Measurements from ENCODE around the gene CLPSL2. TPM values are rescaled to one million over a fixed set of nuclear protein-coding genes. Genes with fewer than 3 reads are reported as not detected.

Gene CLPSL2
- not detected for total RNA-seq (ENCODE audit: unreplicated experiment)
- long read RNA-seq, result 0 reads

GRCh38 chr6:35776364-35777215, at the start of gene CLPSL2:
Gene CLPSL2, plus strand, starts transcription at chr6:35776598. Its CDS starts 21 bp downstream, at chr6:35776619.
- H3K4me1 Mint-ChIP-seq (ENCODE audit: low read depth, unreplicated experiment), result no peaks in the 10 kb centered on the region
- H3K9me3 Mint-ChIP-seq (ENCODE audit: unreplicated experiment), result no peaks in the 10 kb centered on the region
- TF ChIP-seq, protein P1, sequence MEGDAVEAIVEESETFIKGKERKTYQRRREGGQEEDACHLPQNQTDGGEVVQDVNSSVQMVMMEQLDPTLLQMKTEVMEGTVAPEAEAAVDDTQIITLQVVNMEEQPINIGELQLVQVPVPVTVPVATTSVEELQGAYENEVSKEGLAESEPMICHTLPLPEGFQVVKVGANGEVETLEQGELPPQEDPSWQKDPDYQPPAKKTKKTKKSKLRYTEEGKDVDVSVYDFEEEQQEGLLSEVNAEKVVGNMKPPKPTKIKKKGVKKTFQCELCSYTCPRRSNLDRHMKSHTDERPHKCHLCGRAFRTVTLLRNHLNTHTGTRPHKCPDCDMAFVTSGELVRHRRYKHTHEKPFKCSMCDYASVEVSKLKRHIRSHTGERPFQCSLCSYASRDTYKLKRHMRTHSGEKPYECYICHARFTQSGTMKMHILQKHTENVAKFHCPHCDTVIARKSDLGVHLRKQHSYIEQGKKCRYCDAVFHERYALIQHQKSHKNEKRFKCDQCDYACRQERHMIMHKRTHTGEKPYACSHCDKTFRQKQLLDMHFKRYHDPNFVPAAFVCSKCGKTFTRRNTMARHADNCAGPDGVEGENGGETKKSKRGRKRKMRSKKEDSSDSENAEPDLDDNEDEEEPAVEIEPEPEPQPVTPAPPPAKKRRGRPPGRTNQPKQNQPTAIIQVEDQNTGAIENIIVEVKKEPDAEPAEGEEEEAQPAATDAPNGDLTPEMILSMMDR (IDR thresholded peaks at IDR 0.05; ENCODE audit: partially characterized antibody, unreplicated experiment), result no peak
- peak; percentile 64 for DNase-seq
- H3K36me3 Mint-ChIP-seq (ENCODE audit: unreplicated experiment), result no peaks in the 10 kb centered on the region
- peaks cover 10% of the 10 kb centered on the region for H3K27me3 Mint-ChIP-seq (ENCODE audit: unreplicated experiment)
- no peak within 1 kb of the TSS for H3K27ac Mint-ChIP-seq (ENCODE audit: unreplicated experiment)
- H3K4me3 Mint-ChIP-seq (ENCODE audit: unreplicated experiment), result peak within 1 kb of the TSS; percentile 87

DNA sequence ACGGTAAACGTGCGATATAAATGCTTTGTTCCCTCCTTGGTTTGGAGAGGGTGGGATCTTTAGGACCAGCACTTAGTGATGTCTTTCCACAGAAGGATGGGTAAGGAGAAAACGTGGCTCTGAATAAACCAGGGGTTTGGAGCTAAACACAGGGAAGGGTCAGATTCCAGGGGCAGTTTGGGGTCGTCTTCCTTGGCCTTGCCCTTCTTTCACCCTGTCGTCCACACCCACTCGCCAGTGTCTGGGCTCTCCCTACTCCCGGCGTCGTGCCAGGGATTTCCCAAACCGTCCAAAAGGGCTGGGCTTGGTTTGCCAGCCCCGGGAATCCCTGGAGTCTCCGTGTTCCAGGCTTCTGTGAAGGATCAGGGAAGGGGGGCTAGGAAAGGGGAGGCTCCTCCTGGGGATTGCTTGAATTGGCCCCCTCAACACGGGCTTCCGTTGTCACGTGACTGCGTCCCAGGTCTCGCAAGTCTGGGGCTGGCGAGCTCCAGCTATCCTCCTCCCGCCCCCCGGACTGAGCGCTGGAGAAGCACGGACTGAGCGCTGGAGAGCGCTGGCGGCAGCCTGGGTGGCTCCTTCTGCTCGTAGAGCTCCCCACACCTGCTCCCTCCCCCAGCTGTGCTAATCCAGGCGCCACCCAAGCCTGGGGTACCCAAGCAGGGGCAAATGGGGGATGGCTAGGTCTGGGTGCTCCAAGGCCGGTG, 49.0 kb upstream of the CLPSL2 start:
- peak overlapping the region; percentile 92 for H3K27ac Mint-ChIP-seq (ENCODE audit: unreplicated experiment)
- H3K4me3 Mint-ChIP-seq (ENCODE audit: unreplicated experiment), result peak overlapping the region; percentile 79
- H3K27me3 Mint-ChIP-seq (ENCODE audit: unreplicated experiment), result peaks cover 5% of the 10 kb centered on the region
- no peaks in the 10 kb centered on the region for H3K36me3 Mint-ChIP-seq (ENCODE audit: unreplicated experiment)
- TF ChIP-seq, protein P1 (IDR thresholded peaks at IDR 0.05; ENCODE audit: partially characterized antibody, unreplicated experiment), result no peak
- H3K9me3 Mint-ChIP-seq (ENCODE audit: unreplicated experiment), result peaks cover 15% of the 10 kb centered on the region
- peaks cover 40% of the 10 kb centered on the region for H3K4me1 Mint-ChIP-seq (ENCODE audit: low read depth, unreplicated experiment)
- DNase-seq, result peak; percentile 76

DNA sequence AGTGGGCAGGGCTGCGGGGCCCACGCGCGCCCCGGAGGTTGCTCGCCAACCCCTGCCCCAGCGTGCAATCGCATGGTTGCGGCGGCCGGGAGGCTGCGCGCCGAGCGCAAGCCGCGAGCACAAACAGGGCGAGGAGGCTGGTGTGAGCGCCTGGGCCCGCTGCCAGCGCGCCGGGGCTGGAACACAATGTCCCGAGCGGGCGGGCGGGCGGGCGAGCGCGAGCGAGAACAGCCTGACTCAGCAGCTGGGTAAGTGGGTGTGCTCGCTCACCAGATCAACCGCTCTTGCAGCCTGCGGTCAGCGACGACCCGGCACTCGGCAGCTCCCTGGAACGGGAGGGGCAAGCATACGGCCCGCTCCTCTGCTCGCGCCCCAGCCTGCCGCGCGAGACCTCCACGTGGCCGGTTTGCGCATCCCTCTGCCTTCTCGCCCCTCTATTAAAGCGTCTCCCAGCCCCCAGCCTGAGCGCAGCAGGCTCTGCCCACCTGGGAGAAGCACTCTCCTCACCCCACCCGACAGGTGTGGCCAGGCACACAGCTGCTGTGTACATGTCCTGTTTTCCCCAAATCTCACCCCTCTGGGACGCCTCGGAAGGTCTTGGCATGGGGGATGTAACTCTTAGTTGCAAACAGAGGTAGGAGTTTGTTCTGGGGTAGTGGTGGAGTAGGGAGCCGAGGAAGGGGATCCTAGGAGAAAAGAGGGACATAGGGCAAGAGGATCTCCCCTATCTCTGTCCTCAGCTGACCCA, 48.3 kb upstream of the CLPSL2 start:
- TF ChIP-seq, protein P1 (IDR thresholded peaks at IDR 0.05; ENCODE audit: partially characterized antibody, unreplicated experiment), result no peak
- Mint-ChIP-seq H3K9me3 (ENCODE audit: unreplicated experiment) (peaks cover 15% of the 10 kb centered on the region), H3K36me3 (ENCODE audit: unreplicated experiment) (no peaks in the 10 kb centered on the region), H3K27ac (ENCODE audit: unreplicated experiment) (peak overlapping the region; percentile 87), H3K27me3 (ENCODE audit: unreplicated experiment) (peaks cover 6% of the 10 kb centered on the region), H3K4me3 (ENCODE audit: unreplicated experiment) (peak overlapping the region; percentile 90), H3K4me1 (ENCODE audit: low read depth, unreplicated experiment) (peaks cover 39% of the 10 kb centered on the region)
- DNase-seq, result peak; percentile 75

GRCh38 chr6:35728683-35729678, 47.4 kb upstream of the CLPSL2 start:
- Mint-ChIP-seq H3K4me1 (ENCODE audit: low read depth, unreplicated experiment) (peaks cover 35% of the 10 kb centered on the region), H3K27me3 (ENCODE audit: unreplicated experiment) (peaks cover 6% of the 10 kb centered on the region), H3K4me3 (ENCODE audit: unreplicated experiment) (peak overlapping the region; percentile 90), H3K27ac (ENCODE audit: unreplicated experiment) (peak overlapping the region; percentile 87), H3K36me3 (ENCODE audit: unreplicated experiment) (no peaks in the 10 kb centered on the region), H3K9me3 (ENCODE audit: unreplicated experiment) (peaks cover 13% of the 10 kb centered on the region)
- TF ChIP-seq, protein P1 (IDR thresholded peaks at IDR 0.05; ENCODE audit: partially characterized antibody, unreplicated experiment), result no peak
- DNase-seq, result no peak

Data from glutamatergic neuron (in vitro differentiated cells).